Measurements from ENCODE around the gene PIM2. TPM values are rescaled to one million over a fixed set of nuclear protein-coding genes. Genes with fewer than 3 reads are reported as not detected.

Gene PIM2
- total RNA-seq, 1 donor from 2014 or later = 13.4 TPM

- H3K27me3 Mint-ChIP-seq (ENCODE audit: low read depth) = no peaks in the 10 kb centered on the region
- H3K36me3 Mint-ChIP-seq (ENCODE audit: low read depth) = peaks cover 15% of the 10 kb centered on the region
- TF ChIP-seq CTCF (conservative IDR thresholded peaks at IDR 0.05) = no peak
- no peak overlapping the region for H3K27ac Mint-ChIP-seq (ENCODE audit: unreplicated experiment)
- peak overlapping the region; percentile 47 for H3K4me3 Mint-ChIP-seq
- no peaks in the 10 kb centered on the region for H3K9me3 Mint-ChIP-seq
- peaks cover 31% of the 10 kb centered on the region for H3K4me1 Mint-ChIP-seq
- DNase-seq (ENCODE audit: low read depth, low spot score) = no peak
Measured at GRCh38 chrX:48920718-48921104, 1.9 kb upstream of the PIM2 start.

GRCh38 chrX:48919947-48920717 lies 1.3 kb upstream of the PIM2 start:
- Mint-ChIP-seq H3K9me3 (no peaks in the 10 kb centered on the region), H3K27ac (ENCODE audit: unreplicated experiment) (no peak overlapping the region), H3K27me3 (ENCODE audit: low read depth) (no peaks in the 10 kb centered on the region), H3K4me3 (peak overlapping the region; percentile 88), H3K4me1 (peaks cover 31% of the 10 kb centered on the region), H3K36me3 (ENCODE audit: low read depth) (peaks cover 11% of the 10 kb centered on the region)
- no peak for TF ChIP-seq CTCF (conservative IDR thresholded peaks at IDR 0.05)
- no peak for DNase-seq (ENCODE audit: low read depth, low spot score)

GRCh38 chrX:48919360-48919841 lies 577 bp upstream of the PIM2 start:
- TF ChIP-seq CTCF (conservative IDR thresholded peaks at IDR 0.05) = no peak
- Mint-ChIP-seq H3K36me3 (ENCODE audit: low read depth) (peaks cover 9% of the 10 kb centered on the region), H3K4me3 (peak overlapping the region; percentile 88), H3K9me3 (no peaks in the 10 kb centered on the region), H3K27me3 (ENCODE audit: low read depth) (no peaks in the 10 kb centered on the region), H3K27ac (ENCODE audit: unreplicated experiment) (no peak overlapping the region), H3K4me1 (peaks cover 31% of the 10 kb centered on the region)
- no peak for DNase-seq (ENCODE audit: low read depth, low spot score)

- Mint-ChIP-seq H3K4me3 (peak overlapping the region; percentile 88), H3K36me3 (ENCODE audit: low read depth) (peaks cover 4% of the 10 kb centered on the region), H3K27ac (ENCODE audit: unreplicated experiment) (peak overlapping the region; percentile 57), H3K4me1 (peaks cover 31% of the 10 kb centered on the region), H3K27me3 (ENCODE audit: low read depth) (no peaks in the 10 kb centered on the region), H3K9me3 (no peaks in the 10 kb centered on the region)
- no peak for DNase-seq (ENCODE audit: low read depth, low spot score)
- TF ChIP-seq CTCF (conservative IDR thresholded peaks at IDR 0.05) = no peak
Measured at GRCh38 chrX:48918301-48918642, 552 bp downstream of the PIM2 start.

- no peak overlapping the region for H3K27ac Mint-ChIP-seq (ENCODE audit: unreplicated experiment)
- peak overlapping the region; percentile 88 for H3K4me3 Mint-ChIP-seq
- H3K36me3 Mint-ChIP-seq (ENCODE audit: low read depth) = peaks cover 4% of the 10 kb centered on the region
- no peaks in the 10 kb centered on the region for H3K9me3 Mint-ChIP-seq
- peak; percentile 90 for TF ChIP-seq CTCF (conservative IDR thresholded peaks at IDR 0.05)
- H3K4me1 Mint-ChIP-seq = peaks cover 33% of the 10 kb centered on the region
- no peaks in the 10 kb centered on the region for H3K27me3 Mint-ChIP-seq (ENCODE audit: low read depth)
- DNase-seq (ENCODE audit: low read depth, low spot score) = peak; percentile 84
Measured at GRCh38 chrX:48917139-48918001, 1.5 kb downstream of the PIM2 start.

All from neural crest cell (in vitro differentiated cells).